ENCODE measurements around the gene GNB1. TPM values are rescaled to one million over a fixed set of nuclear protein-coding genes. Genes with fewer than 3 reads are reported as not detected.

The GNB1 gene
- total RNA-seq, 1 experiment from 2014 or later = 400 TPM

GRCh38 chr1:1922956-1923833 is 32.3 kb upstream of the GNB1 start:
- Histone ChIP-seq H3K4ac (ENCODE audit: low read depth, low read length) (no peak overlapping the region), H4K8ac (replicated peaks; ENCODE audit: insufficient read length, low read depth, low read length) (no peak overlapping the region), H3K14ac (ENCODE audit: insufficient read depth, low read length) (no peak overlapping the region), H4K20me1 (ENCODE audit: control insufficient read depth, insufficient read depth, insufficient read length) (no peaks in the 10 kb centered on the region), H3K9ac (ENCODE audit: extremely low read depth, insufficient read length, low read length) (no peak overlapping the region), H3K27ac (ENCODE audit: insufficient read length, low read depth, low read length) (no peak overlapping the region), H2BK120ac (ENCODE audit: low read depth, low read length, poor library complexity, severe bottlenecking) (no peak overlapping the region), H3K4me1 (ENCODE audit: insufficient read depth, low read length) (no peaks in the 10 kb centered on the region), H4K5ac (ENCODE audit: insufficient read length, low read depth, low read length) (no peak overlapping the region), H2BK15ac (ENCODE audit: low read depth, low read length) (no peak overlapping the region), H2AK5ac (ENCODE audit: insufficient read length, low read length) (no peak overlapping the region), H2BK5ac (ENCODE audit: insufficient read length, low read length) (no peak overlapping the region), H2AFZ (ENCODE audit: low read length) (no peak overlapping the region), H3K56ac (ENCODE audit: insufficient read length, low read depth, low read length) (no peak overlapping the region), H3K23me2 (ENCODE audit: insufficient read length, low read depth, low read length, poor library complexity, severe bottlenecking) (no peaks in the 10 kb centered on the region), H3K4me2 (ENCODE audit: insufficient read depth, insufficient read length, low read length) (no peak overlapping the region), H4K91ac (ENCODE audit: insufficient read length, low read depth, low read length) (no peak overlapping the region), H3K27me3 (ENCODE audit: insufficient read depth, low read length) (no peaks in the 10 kb centered on the region), H2BK20ac (ENCODE audit: low read depth, low read length, poor library complexity, severe bottlenecking) (no peak overlapping the region), H3K79me2 (ENCODE audit: insufficient read depth, low read length) (no peaks in the 10 kb centered on the region), H3K23ac (ENCODE audit: insufficient read length, low read depth, low read length) (no peak overlapping the region), H2BK12ac (ENCODE audit: insufficient read length, low read depth, low read length) (no peak overlapping the region), H3K79me1 (ENCODE audit: insufficient read depth, low read depth, low read length, poor library complexity, severe bottlenecking) (no peaks in the 10 kb centered on the region), H3K9me3 (ENCODE audit: control insufficient read depth, low read depth, low read length) (no peaks in the 10 kb centered on the region), H3K18ac (ENCODE audit: insufficient read length, low read depth, low read length) (no peak overlapping the region), H3T11ph (ENCODE audit: low read length) (no peak overlapping the region)
- H3K36me3 Mint-ChIP-seq (ENCODE audit: insufficient read depth in 1 of 3, low read depth in 3 of 3) = no peaks in the 10 kb centered on the region
- peak overlapping the region in 1 of 3 experiments; percentile 90; a peak in 1 of 7 replicates for H3K27ac Mint-ChIP-seq
- no peak for TF ChIP-seq CTCF (conservative IDR thresholded peaks at IDR 0.05)
- H3K4me3 Mint-ChIP-seq = no peak overlapping the region
- peaks cover 5% of the 10 kb centered on the region in 2 experiments; a peak in 2 of 5 replicates for H3K9me3 Mint-ChIP-seq
- peak; percentile 37 for DNase-seq
- no CpG with 5 or more reads among the region's 29 CpGs for WGBS (ENCODE audit: extremely low coverage, insufficient read length, low lambda C conversion rate)
- peaks cover 0 to 5% of the 10 kb centered on the region in 2 experiments; a peak in 2 of 4 replicates for H3K4me1 Mint-ChIP-seq
- peaks cover 4% of the 10 kb centered on the region for H3K27me3 Mint-ChIP-seq (ENCODE audit: low read depth)

Data from H9 (cell line).